Measurements from ENCODE around the gene DNAJC15.

GRCh38 chr13:42977219-42977659 lies 46.1 kb upstream of the DNAJC15 start:
- TF ChIP-seq CTCF (IDR thresholded peaks at IDR 0.05; ENCODE audit: extremely low read depth in 1 of 2, insufficient read depth in 1 of 2, low read depth in 1 of 2, low read length in 2 of 2) (no peak), POLR2A (IDR thresholded peaks at IDR 0.05; ENCODE audit: low read depth, low read length) (no peak), POLR2AphosphoS5 (IDR thresholded peaks at IDR 0.05; ENCODE audit: insufficient read depth, low read depth, low read length) (no peak), EZH2 (IDR thresholded peaks at IDR 0.05; ENCODE audit: borderline replicate concordance, low read depth, low read length, severe bottlenecking) (no peak), MAX (IDR thresholded peaks at IDR 0.05; ENCODE audit: insufficient read depth, insufficient read length) (no peak), MYC (IDR thresholded peaks at IDR 0.05; ENCODE audit: low read depth, low read length) (no peak)
